ENCODE data around the gene POLR2I. TPM values are rescaled to one million over a fixed set of nuclear protein-coding genes. Genes with fewer than 3 reads are reported as not detected.

The POLR2I gene
- total RNA-seq, 1 donor from 2014 or later = 68.9 TPM

GRCh38 chr19:36120984-36121358, 6.3 kb upstream of the POLR2I start:
- Mint-ChIP-seq H3K27ac (no peak overlapping the region), H3K4me1 (ENCODE audit: low read depth) (peaks cover 14% of the 10 kb centered on the region), H3K36me3 (ENCODE audit: low read depth) (peaks cover 63% of the 10 kb centered on the region), H3K9me3 (no peaks in the 10 kb centered on the region), H3K27me3 (ENCODE audit: low read depth) (no peaks in the 10 kb centered on the region), H3K4me3 (ENCODE audit: low read depth) (no peak overlapping the region)
- intact Hi-C loops (cut with micrococcal nuclease) = no loop called here
- DNase-seq (ENCODE audit: low spot score) = no peak

DNA sequence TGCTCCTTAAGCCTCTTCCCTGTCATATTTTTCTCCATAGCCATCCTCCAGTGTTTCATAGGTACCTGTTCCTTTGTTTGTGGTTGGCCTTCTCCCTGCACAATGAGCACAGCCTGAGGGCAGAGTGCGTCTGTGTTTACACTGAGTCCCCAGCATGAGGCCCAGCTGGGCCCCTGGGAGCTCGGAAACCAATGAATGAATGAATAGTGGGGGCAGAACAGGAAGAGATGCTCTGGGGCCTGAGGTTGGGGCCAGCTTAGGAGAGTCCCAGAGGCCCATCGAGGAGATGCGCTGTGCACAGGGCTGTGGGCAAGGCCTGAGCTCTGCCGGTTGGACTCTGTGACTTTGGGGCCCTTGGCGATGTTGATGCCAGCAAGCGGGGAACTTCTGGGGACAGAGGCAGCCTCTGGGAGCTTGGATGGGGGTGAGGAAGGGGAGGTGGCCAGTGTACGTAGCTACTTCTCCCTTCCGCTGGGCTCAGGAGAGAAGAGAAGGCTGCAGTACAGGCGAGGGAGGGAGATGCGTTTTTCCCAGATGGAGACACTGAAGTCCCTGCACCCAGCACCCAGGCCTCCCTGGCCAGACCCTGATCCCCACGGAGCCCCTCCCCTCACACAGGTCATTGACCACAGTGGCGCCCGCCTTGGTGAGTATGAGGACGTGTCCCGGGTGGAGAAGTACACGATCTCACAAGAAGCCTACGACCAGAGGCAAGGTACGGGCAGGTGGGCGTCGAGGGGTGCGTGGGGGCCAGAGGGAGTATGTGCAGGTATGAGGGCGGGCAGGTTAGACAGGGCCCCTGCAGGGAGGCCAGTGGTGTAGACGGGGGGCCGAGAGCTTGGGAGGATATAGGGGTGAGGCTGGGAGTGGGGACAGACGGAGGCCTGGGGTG, 5.7 kb upstream of the POLR2I start:
- no peak overlapping the region for H3K4me3 Mint-ChIP-seq (ENCODE audit: low read depth)
- H3K4me1 Mint-ChIP-seq (ENCODE audit: low read depth) = peaks cover 15% of the 10 kb centered on the region
- intact Hi-C loops (cut with micrococcal nuclease) = no loop called here
- no peaks in the 10 kb centered on the region for H3K9me3 Mint-ChIP-seq
- DNase-seq (ENCODE audit: low spot score) = no peak
- H3K27me3 Mint-ChIP-seq (ENCODE audit: low read depth) = no peaks in the 10 kb centered on the region
- H3K27ac Mint-ChIP-seq = peak overlapping the region; percentile 46
- H3K36me3 Mint-ChIP-seq (ENCODE audit: low read depth) = peaks cover 56% of the 10 kb centered on the region

GRCh38 chr19:36116344-36116637, 1.6 kb upstream of the POLR2I start:
- Mint-ChIP-seq H3K27me3 (ENCODE audit: low read depth) (no peaks in the 10 kb centered on the region), H3K27ac (peak overlapping the region; percentile 89), H3K4me1 (ENCODE audit: low read depth) (peaks cover 23% of the 10 kb centered on the region), H3K9me3 (no peaks in the 10 kb centered on the region), H3K4me3 (ENCODE audit: low read depth) (peak overlapping the region; percentile 90), H3K36me3 (ENCODE audit: low read depth) (peaks cover 51% of the 10 kb centered on the region)
- no peak for DNase-seq (ENCODE audit: low spot score)
- intact Hi-C loops (cut with micrococcal nuclease) = loop anchor here (5.0 to 10.0 kb wide), 2 partner anchors 359 to 471 kb away; partner anchors contain the start of genes COX6B1, ETV2, HSPB6 and PROSER3

GRCh38 chr19:36115453-36116343, 1.0 kb upstream of the POLR2I start, which contains the start of gene TBCB:
TSS of gene TBCB (plus strand) at chr19:36115468. CDS start at chr19:36115561, 93 bp downstream.
- no peaks in the 10 kb centered on the region for H3K9me3 Mint-ChIP-seq
- DNase-seq (ENCODE audit: low spot score) = no peak
- intact Hi-C loops (cut with micrococcal nuclease) = loop anchor here (1.0 to 10.0 kb wide), 8 partner anchors 12 to 471 kb away; partner anchors contain the start of genes ALKBH6, COX6B1, ETV2 and HSPB6
- H3K4me3 Mint-ChIP-seq (ENCODE audit: low read depth) = peak within 1 kb of the TSS; percentile 90
- peaks cover 23% of the 10 kb centered on the region for H3K4me1 Mint-ChIP-seq (ENCODE audit: low read depth)
- peaks cover 48% of the 10 kb centered on the region for H3K36me3 Mint-ChIP-seq (ENCODE audit: low read depth)
- H3K27me3 Mint-ChIP-seq (ENCODE audit: low read depth) = no peaks in the 10 kb centered on the region
- peak within 1 kb of the TSS; percentile 89 for H3K27ac Mint-ChIP-seq

- peaks cover 42% of the 10 kb centered on the region for H3K36me3 Mint-ChIP-seq (ENCODE audit: low read depth)
- no peaks in the 10 kb centered on the region for H3K27me3 Mint-ChIP-seq (ENCODE audit: low read depth)
- peak overlapping the region; percentile 90 for H3K4me3 Mint-ChIP-seq (ENCODE audit: low read depth)
- H3K9me3 Mint-ChIP-seq = no peaks in the 10 kb centered on the region
- peak overlapping the region; percentile 89 for H3K27ac Mint-ChIP-seq
- DNase-seq (ENCODE audit: low spot score) = no peak
- intact Hi-C loops (cut with micrococcal nuclease) = loop anchor here (10.0 kb wide), 1 partner anchor 469 kb away; the partner anchor contains the start of genes COX6B1 and ETV2
- peaks cover 21% of the 10 kb centered on the region for H3K4me1 Mint-ChIP-seq (ENCODE audit: low read depth)
Measured at GRCh38 chr19:36113894-36114720, 568 bp downstream of the POLR2I start.

GRCh38 chr19:36113425-36113824, 1.2 kb downstream of the POLR2I start:
- H3K27me3 Mint-ChIP-seq (ENCODE audit: low read depth) = no peaks in the 10 kb centered on the region
- peaks cover 21% of the 10 kb centered on the region for H3K4me1 Mint-ChIP-seq (ENCODE audit: low read depth)
- peaks cover 37% of the 10 kb centered on the region for H3K36me3 Mint-ChIP-seq (ENCODE audit: low read depth)
- no peak for DNase-seq (ENCODE audit: low spot score)
- peak overlapping the region; percentile 90 for H3K4me3 Mint-ChIP-seq (ENCODE audit: low read depth)
- intact Hi-C loops (cut with micrococcal nuclease) = loop anchor here (10.0 kb wide), 1 partner anchor 469 kb away; the partner anchor contains the start of genes COX6B1 and ETV2
- peak overlapping the region; percentile 89 for H3K27ac Mint-ChIP-seq
- H3K9me3 Mint-ChIP-seq = no peaks in the 10 kb centered on the region

DNA sequence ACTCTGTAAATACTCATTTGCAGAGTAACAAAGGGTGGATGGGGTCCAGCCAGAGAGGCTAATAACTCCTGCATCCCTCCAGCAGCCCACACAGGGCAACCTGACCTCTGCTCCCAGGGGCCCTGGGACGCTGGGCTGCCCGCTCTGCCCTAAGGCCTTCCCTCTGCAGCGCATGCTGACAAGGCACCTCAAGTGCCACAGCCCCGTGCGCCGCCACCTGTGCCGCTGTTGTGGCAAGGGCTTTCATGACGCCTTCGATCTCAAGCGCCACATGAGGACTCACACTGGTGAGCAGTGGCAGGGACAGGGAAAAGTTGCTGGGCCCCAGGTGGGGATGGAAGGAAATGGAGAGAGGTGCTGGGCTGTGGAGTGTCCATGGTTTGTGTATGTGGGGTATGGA, 2.0 kb downstream of the POLR2I start:
- Mint-ChIP-seq H3K9me3 (no peaks in the 10 kb centered on the region), H3K27ac (no peak overlapping the region), H3K27me3 (ENCODE audit: low read depth) (no peaks in the 10 kb centered on the region), H3K4me3 (ENCODE audit: low read depth) (peak overlapping the region; percentile 73), H3K4me1 (ENCODE audit: low read depth) (peaks cover 18% of the 10 kb centered on the region), H3K36me3 (ENCODE audit: low read depth) (peaks cover 31% of the 10 kb centered on the region)
- DNase-seq (ENCODE audit: low spot score) = no peak
- intact Hi-C loops (cut with micrococcal nuclease) = loop anchor here (10.0 kb wide), 1 partner anchor 468 kb away; the partner anchor contains the start of genes COX6B1 and ETV2

GRCh38 chr19:36111200-36111539, 3.5 kb downstream of the POLR2I start:
- no peak for DNase-seq (ENCODE audit: low spot score)
- Mint-ChIP-seq H3K4me1 (ENCODE audit: low read depth) (peaks cover 11% of the 10 kb centered on the region), H3K36me3 (ENCODE audit: low read depth) (peaks cover 27% of the 10 kb centered on the region), H3K4me3 (ENCODE audit: low read depth) (no peak overlapping the region), H3K27ac (no peak overlapping the region), H3K27me3 (ENCODE audit: low read depth) (no peaks in the 10 kb centered on the region), H3K9me3 (no peaks in the 10 kb centered on the region)
- intact Hi-C loops (cut with micrococcal nuclease) = loop anchor here (10.0 kb wide), 1 partner anchor 466 kb away; the partner anchor contains the start of genes COX6B1 and ETV2

DNA sequence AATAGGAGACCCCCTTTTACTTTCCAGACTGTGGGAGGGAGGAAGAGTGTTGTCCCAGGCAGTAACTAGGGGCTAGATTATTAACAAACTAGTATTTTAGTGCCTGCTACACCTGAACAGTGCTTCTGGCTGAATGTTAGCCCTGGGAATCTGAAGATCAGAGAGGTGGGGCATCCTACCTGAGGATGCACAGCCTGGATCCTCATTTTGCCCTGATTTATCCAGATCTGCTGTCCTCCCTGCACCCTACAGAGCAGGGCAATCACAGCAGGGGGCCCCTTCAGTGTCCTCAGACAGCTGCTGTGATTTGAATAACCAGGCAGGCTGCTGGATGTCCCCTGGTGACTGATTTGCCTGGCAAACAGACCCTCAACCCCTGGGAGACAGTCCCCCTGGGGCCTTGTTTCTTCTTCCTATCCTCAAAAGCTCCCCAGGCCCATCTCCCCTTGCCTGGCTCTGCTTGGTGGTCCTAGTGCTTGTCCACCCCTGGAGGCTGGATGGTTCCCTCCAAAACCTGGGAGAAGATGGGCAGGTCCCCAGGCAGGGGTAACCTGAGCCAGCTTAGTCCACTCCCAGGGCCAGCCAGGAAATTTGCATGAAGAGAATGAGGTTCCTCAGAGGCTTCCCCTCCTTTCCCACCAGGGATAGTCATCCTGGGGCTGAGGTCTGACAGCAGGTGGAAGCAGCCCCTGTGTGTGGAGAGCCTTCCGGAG, 4.0 kb downstream of the POLR2I start, which contains the start of gene OVOL3:
Gene OVOL3, plus strand, starts transcription at position 657 of the 713 bp plus-strand sequence. CDS start 60 bp downstream, outside the sequence.
- Mint-ChIP-seq H3K9me3 (no peaks in the 10 kb centered on the region), H3K4me3 (ENCODE audit: low read depth) (peak within 1 kb of the TSS; percentile 17), H3K27ac (no peak within 1 kb of the TSS), H3K36me3 (ENCODE audit: low read depth) (peaks cover 27% of the 10 kb centered on the region), H3K4me1 (ENCODE audit: low read depth) (peaks cover 8% of the 10 kb centered on the region), H3K27me3 (ENCODE audit: low read depth) (no peaks in the 10 kb centered on the region)
- intact Hi-C loops (cut with micrococcal nuclease) = loop anchor here (10.0 kb wide), 1 partner anchor 466 kb away; the partner anchor contains the start of genes COX6B1 and ETV2
- no peak for DNase-seq (ENCODE audit: low spot score)

DNA sequence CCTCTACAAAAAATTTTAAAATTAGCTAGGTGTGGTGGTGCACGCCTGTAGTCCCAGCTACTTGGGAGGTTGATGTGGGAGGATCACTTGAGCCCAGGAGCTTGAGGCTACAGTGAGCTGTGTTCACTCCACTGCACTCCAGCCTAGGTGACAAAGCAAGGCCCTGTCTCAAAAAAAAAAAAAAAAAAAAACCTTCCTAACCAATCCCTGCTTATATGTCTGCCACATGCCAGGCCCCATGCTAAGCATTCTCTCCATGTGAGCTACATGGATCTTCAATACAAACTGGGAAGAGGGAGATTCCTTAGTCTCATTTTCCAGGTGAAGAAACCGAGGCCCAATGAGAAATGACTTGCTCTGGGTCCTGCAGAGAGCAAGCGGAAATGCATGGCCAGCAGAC, 6.0 kb downstream of the POLR2I start:
- Mint-ChIP-seq H3K4me3 (ENCODE audit: low read depth) (no peak overlapping the region), H3K27ac (no peak overlapping the region), H3K4me1 (ENCODE audit: low read depth) (peaks cover 5% of the 10 kb centered on the region)

GRCh38 chr19:36106991-36107390, 7.7 kb downstream of the POLR2I start:
- intact Hi-C loops (cut with micrococcal nuclease) = no loop called here
- Mint-ChIP-seq H3K9me3 (no peaks in the 10 kb centered on the region), H3K27me3 (ENCODE audit: low read depth) (no peaks in the 10 kb centered on the region), H3K36me3 (ENCODE audit: low read depth) (peaks cover 30% of the 10 kb centered on the region), H3K4me3 (ENCODE audit: low read depth) (no peak overlapping the region), H3K4me1 (ENCODE audit: low read depth) (no peaks in the 10 kb centered on the region), H3K27ac (no peak overlapping the region)
- DNase-seq (ENCODE audit: low spot score) = no peak

More for the DNA sequence above, 6.0 kb downstream of the POLR2I start:
- Mint-ChIP-seq H3K27me3 (ENCODE audit: low read depth) (no peaks in the 10 kb centered on the region), H3K9me3 (no peaks in the 10 kb centered on the region), H3K36me3 (ENCODE audit: low read depth) (peaks cover 33% of the 10 kb centered on the region)
- intact Hi-C loops (cut with micrococcal nuclease) = no loop called here
- DNase-seq (ENCODE audit: low spot score) = no peak

Measured in activated T-helper 2 cell treated with anti-CD3 and anti-CD28 coated beads, Interferon-gamma antibody, Interleukin-2, Interleukin-4, amounts not matched to agents 10 μg/mL and 5 μg/mL and 100 μg/mL, durations not matched to agents 14 hours and 24 hours and 36 hours (primary cell).